ENCODE results near the gene ZNRF3.

Gene ZNRF3

DNA sequence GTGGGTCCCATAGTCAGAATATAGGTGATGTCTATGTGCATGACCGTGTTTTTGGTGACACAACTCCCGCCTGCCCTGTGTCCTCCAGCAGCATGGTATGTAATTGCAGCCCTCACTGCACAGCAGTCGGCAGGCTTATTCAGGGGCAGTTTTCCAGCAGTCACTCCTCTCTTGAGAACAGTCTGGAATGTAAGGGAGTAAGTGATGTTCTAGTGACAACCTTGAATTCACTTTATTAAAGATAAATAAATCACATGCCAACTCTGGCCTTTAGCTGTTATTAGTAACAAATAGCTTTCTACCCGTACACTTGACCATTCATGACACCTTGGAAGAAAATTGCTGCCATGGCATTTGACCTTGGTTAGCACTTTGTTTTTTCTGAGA, 27.9 kb downstream of the ZNRF3 start:
- peaks cover 88% of the 10 kb centered on the region for H3K79me2 ChIP-seq (ENCODE audit: low read length)
- H3K4me2 ChIP-seq (ENCODE audit: low read length), result no peak overlapping the region
- H4K20me1 ChIP-seq (ENCODE audit: insufficient read depth, low read length), result peaks cover 76% of the 10 kb centered on the region

DNA sequence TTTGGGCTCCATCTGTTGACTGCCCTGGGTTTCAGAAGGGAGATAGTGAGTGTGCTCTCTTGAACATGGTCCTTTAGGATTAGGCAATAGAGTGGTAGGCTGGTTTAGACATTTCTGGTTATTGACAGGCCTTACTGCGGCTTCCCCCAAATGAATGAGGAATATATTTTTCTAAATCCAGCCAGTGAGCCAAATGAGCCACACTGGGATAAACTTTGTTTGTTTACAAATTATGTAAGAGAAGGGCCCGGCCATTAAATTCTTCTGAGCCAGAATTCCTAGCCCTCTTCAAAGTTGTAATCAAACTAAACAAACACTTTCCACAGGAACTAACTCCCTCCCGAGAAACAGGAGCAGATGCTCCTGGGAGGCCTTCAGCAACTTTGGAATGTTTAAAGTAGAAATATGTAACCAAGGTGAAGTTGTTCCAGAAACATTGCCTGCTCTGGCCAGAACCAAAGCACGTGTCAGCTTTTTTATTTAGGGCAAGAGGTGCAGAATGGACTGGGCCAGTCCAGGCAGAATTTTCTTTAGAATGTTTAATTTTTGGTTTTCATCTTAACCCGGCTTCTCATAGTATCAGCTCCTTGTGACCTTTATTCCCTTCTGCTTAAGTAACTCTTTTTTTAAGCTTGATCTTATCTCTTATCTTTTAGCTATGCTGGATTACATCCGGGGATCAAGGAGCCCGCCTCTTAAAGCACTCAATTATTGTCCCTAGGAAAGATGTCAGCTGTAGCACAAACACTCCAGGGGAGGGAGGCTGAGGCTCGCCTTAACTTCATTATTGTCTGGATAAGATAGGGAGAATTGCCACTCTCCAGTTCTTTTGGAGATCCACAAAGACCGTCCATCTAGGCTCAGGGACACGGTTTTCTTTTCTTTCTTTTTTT, 28.7 kb downstream of the ZNRF3 start:
- H3K9ac ChIP-seq (ENCODE audit: low read length), result no peak overlapping the region
- H3K27me3 ChIP-seq (ENCODE audit: low read depth, low read length), result no peaks in the 10 kb centered on the region
- H3K79me2 ChIP-seq (ENCODE audit: low read length), result peaks cover 90% of the 10 kb centered on the region
- no peaks in the 10 kb centered on the region for H3K9me3 ChIP-seq (ENCODE audit: insufficient read depth, low read length)
- TF ChIP-seq, protein P1, sequence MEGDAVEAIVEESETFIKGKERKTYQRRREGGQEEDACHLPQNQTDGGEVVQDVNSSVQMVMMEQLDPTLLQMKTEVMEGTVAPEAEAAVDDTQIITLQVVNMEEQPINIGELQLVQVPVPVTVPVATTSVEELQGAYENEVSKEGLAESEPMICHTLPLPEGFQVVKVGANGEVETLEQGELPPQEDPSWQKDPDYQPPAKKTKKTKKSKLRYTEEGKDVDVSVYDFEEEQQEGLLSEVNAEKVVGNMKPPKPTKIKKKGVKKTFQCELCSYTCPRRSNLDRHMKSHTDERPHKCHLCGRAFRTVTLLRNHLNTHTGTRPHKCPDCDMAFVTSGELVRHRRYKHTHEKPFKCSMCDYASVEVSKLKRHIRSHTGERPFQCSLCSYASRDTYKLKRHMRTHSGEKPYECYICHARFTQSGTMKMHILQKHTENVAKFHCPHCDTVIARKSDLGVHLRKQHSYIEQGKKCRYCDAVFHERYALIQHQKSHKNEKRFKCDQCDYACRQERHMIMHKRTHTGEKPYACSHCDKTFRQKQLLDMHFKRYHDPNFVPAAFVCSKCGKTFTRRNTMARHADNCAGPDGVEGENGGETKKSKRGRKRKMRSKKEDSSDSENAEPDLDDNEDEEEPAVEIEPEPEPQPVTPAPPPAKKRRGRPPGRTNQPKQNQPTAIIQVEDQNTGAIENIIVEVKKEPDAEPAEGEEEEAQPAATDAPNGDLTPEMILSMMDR (IDR thresholded peaks at IDR 0.05; ENCODE audit: low read depth, low read length), result no peak
- no peak for TF ChIP-seq EZH2phosphoT487 (IDR thresholded peaks at IDR 0.05; ENCODE audit: low read depth)
- H3K4me3 ChIP-seq (ENCODE audit: low read length), result no peak overlapping the region
- no peak overlapping the region for H3K27ac ChIP-seq (ENCODE audit: low read length)
- H3K4me2 ChIP-seq (ENCODE audit: low read length), result no peak overlapping the region
- peaks cover 27% of the 10 kb centered on the region for H3K4me1 ChIP-seq (ENCODE audit: low read length)
- no peaks in the 10 kb centered on the region for H3K36me3 ChIP-seq (replicated peaks; ENCODE audit: low read depth, low read length)
- no peak overlapping the region for H2AFZ ChIP-seq (ENCODE audit: low read depth, low read length)
- peaks cover 80% of the 10 kb centered on the region for H4K20me1 ChIP-seq (ENCODE audit: insufficient read depth, low read length)

More for the DNA sequence above, 27.9 kb downstream of the ZNRF3 start:
- Histone ChIP-seq H3K9ac (ENCODE audit: low read length) (no peak overlapping the region), H3K27me3 (ENCODE audit: low read depth, low read length) (no peaks in the 10 kb centered on the region), H2AFZ (ENCODE audit: low read depth, low read length) (no peak overlapping the region), H3K27ac (ENCODE audit: low read length) (no peak overlapping the region), H3K36me3 (replicated peaks; ENCODE audit: low read depth, low read length) (no peaks in the 10 kb centered on the region), H3K4me3 (ENCODE audit: low read length) (no peak overlapping the region), H3K4me1 (ENCODE audit: low read length) (peaks cover 27% of the 10 kb centered on the region), H3K9me3 (ENCODE audit: insufficient read depth, low read length) (no peaks in the 10 kb centered on the region)
- no peak for TF ChIP-seq EZH2phosphoT487 (IDR thresholded peaks at IDR 0.05; ENCODE audit: low read depth)
- TF ChIP-seq, protein P1 (IDR thresholded peaks at IDR 0.05; ENCODE audit: low read depth, low read length), result no peak

DNA sequence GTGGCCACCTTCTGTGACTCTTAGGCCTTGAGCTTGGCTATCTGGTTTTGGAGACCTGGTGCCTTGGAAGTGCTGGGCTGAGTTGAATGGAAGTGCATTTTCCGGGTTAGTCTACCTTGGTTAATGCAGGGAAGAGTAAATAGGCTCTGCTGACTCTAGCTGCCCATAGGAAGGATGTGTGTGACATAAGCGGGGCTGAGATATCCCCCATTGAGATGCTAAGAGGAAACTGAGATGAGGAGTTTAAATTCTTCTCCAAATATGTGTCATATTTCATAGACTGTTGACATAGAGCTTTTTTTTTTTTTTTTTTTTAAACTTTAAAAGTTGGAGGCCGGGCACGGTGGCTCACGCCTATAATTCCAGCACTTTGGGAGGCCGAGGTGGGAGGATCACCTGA, 30.8 kb downstream of the ZNRF3 start:
- Histone ChIP-seq H3K27me3 (ENCODE audit: low read depth, low read length) (no peaks in the 10 kb centered on the region), H3K4me3 (ENCODE audit: low read length) (no peak overlapping the region), H3K4me1 (ENCODE audit: low read length) (peaks cover 6% of the 10 kb centered on the region), H3K4me2 (ENCODE audit: low read length) (no peak overlapping the region), H3K9me3 (ENCODE audit: insufficient read depth, low read length) (no peaks in the 10 kb centered on the region), H3K36me3 (replicated peaks; ENCODE audit: low read depth, low read length) (no peaks in the 10 kb centered on the region), H3K79me2 (ENCODE audit: low read length) (peaks cover 89% of the 10 kb centered on the region), H3K9ac (ENCODE audit: low read length) (no peak overlapping the region), H4K20me1 (ENCODE audit: insufficient read depth, low read length) (peaks cover 79% of the 10 kb centered on the region), H2AFZ (ENCODE audit: low read depth, low read length) (no peak overlapping the region), H3K27ac (ENCODE audit: low read length) (no peak overlapping the region)
- TF ChIP-seq, protein P1 (IDR thresholded peaks at IDR 0.05; ENCODE audit: low read depth, low read length), result no peak
- TF ChIP-seq EZH2phosphoT487 (IDR thresholded peaks at IDR 0.05; ENCODE audit: low read depth), result no peak

DNA sequence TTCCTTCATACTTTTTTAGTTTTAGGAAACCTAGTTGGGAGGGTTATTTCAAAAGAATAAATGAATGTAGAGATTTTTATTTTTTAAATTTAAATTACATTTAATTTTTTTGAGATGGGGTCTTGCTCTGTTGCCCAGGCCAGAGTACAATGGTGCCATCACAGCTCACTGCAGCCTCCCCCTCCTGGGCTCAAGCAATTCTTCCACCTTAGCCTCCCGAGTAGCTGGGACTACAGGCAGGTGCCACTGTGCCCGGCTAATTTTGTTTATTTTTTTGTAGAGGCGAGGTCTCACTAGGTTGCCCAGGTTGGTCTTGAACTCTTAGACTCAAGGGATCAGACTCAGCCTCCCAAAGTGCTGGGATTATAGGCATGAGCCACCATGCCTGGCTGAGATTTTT, 32.6 kb downstream of the ZNRF3 start:
- Histone ChIP-seq H3K4me1 (ENCODE audit: low read length) (peaks cover 14% of the 10 kb centered on the region), H3K4me3 (ENCODE audit: low read length) (no peak overlapping the region), H3K27ac (ENCODE audit: low read length) (no peak overlapping the region), H3K9me3 (ENCODE audit: insufficient read depth, low read length) (no peaks in the 10 kb centered on the region), H4K20me1 (ENCODE audit: insufficient read depth, low read length) (peaks cover 69% of the 10 kb centered on the region), H3K79me2 (ENCODE audit: low read length) (peaks cover 84% of the 10 kb centered on the region), H3K27me3 (ENCODE audit: low read depth, low read length) (no peaks in the 10 kb centered on the region), H3K36me3 (replicated peaks; ENCODE audit: low read depth, low read length) (no peaks in the 10 kb centered on the region), H3K9ac (ENCODE audit: low read length) (no peak overlapping the region), H2AFZ (ENCODE audit: low read depth, low read length) (no peak overlapping the region), H3K4me2 (ENCODE audit: low read length) (no peak overlapping the region)
- no peak for TF ChIP-seq EZH2phosphoT487 (IDR thresholded peaks at IDR 0.05; ENCODE audit: low read depth)
- TF ChIP-seq, protein P1 (IDR thresholded peaks at IDR 0.05; ENCODE audit: low read depth, low read length), result no peak
